Fibroblast of the aortic adventitia (primary cell): Measurements from ENCODE around the gene BCL10. TPM values are rescaled to one million over a fixed set of nuclear protein-coding genes. Genes with fewer than 3 reads are reported as not detected.

ENCODE experiments used
- DNase-seq: peaks from one replicate; pipeline ENCODE4 v3.0.0-alpha.2; 2010; ENCODE audit warnings: low read depth
- H3K4me3 ChIP-seq: 2 replicates; pipeline ENCODE4 v1.5.1; 2011; ENCODE audit warnings: low read depth, mild to moderate bottlenecking, control low read depth, low read length, moderate library complexity
- CTCF ChIP-seq: IDR thresholded peaks from 2 replicates; pipeline ENCODE4 v1.5.1; 2011; ENCODE audit warnings: mild to moderate bottlenecking, low read length, control low read depth, inconsistent platforms; ENCODE audit not compliant: insufficient read depth
- total RNA-seq: library from RNA; depleted of rRNA; stranded (reverse); fragments of >200 nt; gene quantifications from 2 replicates; pipeline ENCODE4 v1.2.3, GENCODE V29; 2012; ENCODE audit warnings: low replicate concordance

BCL10 gene
- total RNA-seq, 1 donor = 44.7 TPM

- no peak overlapping the region for H3K4me3 ChIP-seq
- DNase-seq = no peak
- TF ChIP-seq CTCF = no peak
Observed at GRCh38 chr1:85319931-85320330, 43.5 kb upstream of the BCL10 start.

GRCh38 chr1:85319491-85319890 lies 43.1 kb upstream of the BCL10 start:
- DNase-seq = no peak
- no peak for TF ChIP-seq CTCF

GRCh38 chr1:85318217-85318616 lies 41.8 kb upstream of the BCL10 start:
- DNase-seq = no peak
- TF ChIP-seq CTCF = no peak
- H3K4me3 ChIP-seq = no peak overlapping the region

More at GRCh38 chr1:85319491-85319890, 43.1 kb upstream of the BCL10 start:
- H3K4me3 ChIP-seq = no peak overlapping the region

- DNase-seq = no peak
- no peak for TF ChIP-seq CTCF
- H3K4me3 ChIP-seq = no peak overlapping the region
Observed at GRCh38 chr1:85317560-85317959, 41.1 kb upstream of the BCL10 start.

GRCh38 chr1:85316321-85316720 lies 39.9 kb upstream of the BCL10 start:
- DNase-seq = no peak
- TF ChIP-seq CTCF = no peak
- H3K4me3 ChIP-seq = no peak overlapping the region

GRCh38 chr1:85315789-85316188 lies 39.4 kb upstream of the BCL10 start:
- no peak overlapping the region for H3K4me3 ChIP-seq
- DNase-seq = peak; percentile 37
- TF ChIP-seq CTCF = no peak

GRCh38 chr1:85314726-85315125 lies 38.3 kb upstream of the BCL10 start:
- no peak for TF ChIP-seq CTCF
- peak; percentile 56 for DNase-seq
- H3K4me3 ChIP-seq = no peak overlapping the region
